ENCODE results near the gene APEH. TPM values are rescaled to one million over a fixed set of nuclear protein-coding genes. Genes with fewer than 3 reads are reported as not detected.

The APEH gene
- total RNA-seq, 4 donors from 2014 or later: 53.9 to 151 (median 116) TPM

GRCh38 chr3:49729966-49730609 lies 55.9 kb downstream of the APEH start:
- TF ChIP-seq EP300 (IDR thresholded peaks at IDR 0.05; ENCODE audit: low read depth) (no peak), CTCF (IDR thresholded peaks at IDR 0.05) (no peak), POLR2AphosphoS5 (IDR thresholded peaks at IDR 0.05) (no peak), POLR2A (IDR thresholded peaks at IDR 0.05) (no peak)
- in situ Hi-C loops (cut with MboI; ENCODE audit: low pct_ligation_motif_present in 1 of 4, low pct_unique_long_range_greater_than_20kb in 1 of 4, low sequenced_read_pairs in 3 of 4): no loop called here

GRCh38 chr3:49732597-49732996 lies 58.4 kb downstream of the APEH start:
- WGBS, 2 donors (ENCODE audit: low coverage in 1 of 2): 81 to 90% methylated on average over 5 to 11 of the region's 11 CpGs
- H3K27me3 ChIP-seq: no peaks in the 10 kb centered on the region
- no peak for DNase-seq
- in situ Hi-C loops (cut with MboI; ENCODE audit: low pct_ligation_motif_present in 1 of 4, low pct_unique_long_range_greater_than_20kb in 1 of 4, low sequenced_read_pairs in 3 of 4): no loop called here
- no peak for TF ChIP-seq POLR2A (IDR thresholded peaks at IDR 0.05)
- no peak for TF ChIP-seq CTCF (IDR thresholded peaks at IDR 0.05)
- TF ChIP-seq POLR2AphosphoS5 (IDR thresholded peaks at IDR 0.05): no peak
- no peak for TF ChIP-seq EP300 (IDR thresholded peaks at IDR 0.05; ENCODE audit: low read depth)
- H3K9me3 ChIP-seq: no peaks in the 10 kb centered on the region
- peaks cover 0 to 49% (median 14%) of the 10 kb centered on the region in 4 donors for H3K36me3 ChIP-seq
- no peak overlapping the region for H3K4me3 ChIP-seq
- no peak overlapping the region for H3K27ac ChIP-seq
- intact Hi-C loops (cut with DNase I; ENCODE audit: low total_unique reads): no loop called here
- H3K4me1 ChIP-seq: no peaks in the 10 kb centered on the region

More at GRCh38 chr3:49729966-49730609, 55.9 kb downstream of the APEH start:
- H3K36me3 ChIP-seq: peaks cover 0 to 43% (median 9%) of the 10 kb centered on the region in 4 donors
- peaks cover 0 to 13% (median 4%) of the 10 kb centered on the region in 4 donors for H3K4me1 ChIP-seq
- H3K27me3 ChIP-seq: no peaks in the 10 kb centered on the region
- no peak overlapping the region for H3K4me3 ChIP-seq
- no peak for DNase-seq
- no peak overlapping the region for H3K27ac ChIP-seq
- 100% methylated on average over 2 to 4 of the region's 4 CpGs for WGBS, 2 donors (ENCODE audit: low coverage in 1 of 2)
- intact Hi-C loops (cut with DNase I; ENCODE audit: low total_unique reads): no loop called here
- no peaks in the 10 kb centered on the region for H3K9me3 ChIP-seq

- no peaks in the 10 kb centered on the region for H3K9me3 ChIP-seq
- peaks cover 0 to 53% (median 18%) of the 10 kb centered on the region in 4 donors for H3K36me3 ChIP-seq
- H3K4me1 ChIP-seq: no peaks in the 10 kb centered on the region
- no peaks in the 10 kb centered on the region for H3K27me3 ChIP-seq
- WGBS, 2 donors (ENCODE audit: low coverage in 1 of 2): 83 to 100% methylated on average over 1 of the region's 1 CpG
- H3K4me3 ChIP-seq: no peak overlapping the region
- intact Hi-C loops (cut with DNase I; ENCODE audit: low total_unique reads) (no loop called here), in situ Hi-C loops (cut with MboI; ENCODE audit: low pct_ligation_motif_present in 1 of 4, low pct_unique_long_range_greater_than_20kb in 1 of 4, low sequenced_read_pairs in 3 of 4) (no loop called here)
- no peak for DNase-seq
- no peak overlapping the region for H3K27ac ChIP-seq
- TF ChIP-seq POLR2A (IDR thresholded peaks at IDR 0.05) (no peak), EP300 (IDR thresholded peaks at IDR 0.05; ENCODE audit: low read depth) (no peak), POLR2AphosphoS5 (IDR thresholded peaks at IDR 0.05) (no peak), CTCF (IDR thresholded peaks at IDR 0.05) (no peak)
Observed at GRCh38 chr3:49733551-49733950, 59.4 kb downstream of the APEH start.

Small RNA genes within 50 kb of the gene (small RNA-seq; reads per million reads assigned to genes)
- gene AMIGO3: 0 reads per million in 4 donors

Other genes starting within 250 kb of the APEH start
- gene NICN1, start 245.0 kb upstream of the APEH start, total RNA-seq: 1 to 10 TPM in 3 of 4 donors, not detected in 1; 2.6 to 7.5 (median 5.7) TPM
- 10 to 100 TPM; 53.7 to 90.1 (median 55.7) TPM for gene DAG1, start 204.1 kb upstream of the APEH start, total RNA-seq
- under 1 TPM in 3 of 4 donors, not detected in 1; under 0.01 to 0.32 (median 0.27) TPM for gene BSN, start 119.9 kb upstream of the APEH start, total RNA-seq
- gene MST1, start 15.1 kb downstream of the APEH start, total RNA-seq: 100 to 1,000 TPM in 1 of 4 donors, 10 to 100 TPM in 3; 12.2 to 116 (median 15.1) TPM
- 10 to 100 TPM; 34.6 to 99.5 (median 52.1) TPM for gene RNF123, start 15.2 kb downstream of the APEH start, total RNA-seq
- under 1 TPM in 2 of 4 donors, not detected in 2; 0.68 to 0.79 TPM for gene AMIGO3, start 45.3 kb downstream of the APEH start, total RNA-seq
- gene GMPPB, start 49.6 kb downstream of the APEH start, total RNA-seq: 10 to 100 TPM; 37.2 to 53.9 (median 44.2) TPM
- 10 to 100 TPM; 20.5 to 40.7 (median 39.7) TPM for gene IP6K1, start 112.2 kb downstream of the APEH start, total RNA-seq
- gene CDHR4, start 125.5 kb downstream of the APEH start, total RNA-seq: not detected
- gene INKA1, start 128.9 kb downstream of the APEH start, total RNA-seq: 1 to 10 TPM in 2 of 4 donors, not detected in 2; 1.4 to 1.5 TPM
- 100 to 1,000 TPM in 1 of 4 donors, 10 to 100 TPM in 3; 77.5 to 112 (median 94.0) TPM for gene UBA7, start 139.6 kb downstream of the APEH start, total RNA-seq
- 1 to 10 TPM; 1.2 to 1.7 (median 1.6) TPM for gene TRAIP, start 182.2 kb downstream of the APEH start, total RNA-seq
- gene CAMKV, start 195.6 kb downstream of the APEH start, total RNA-seq: under 1 TPM in 1 of 4 donors, not detected in 3; 0.14 TPM
- 100 to 1,000 TPM in 3 of 4 donors, 10 to 100 TPM in 1; 92.8 to 323 (median 138) TPM for gene MST1R, start 229.5 kb downstream of the APEH start, total RNA-seq

All from transverse colon (tissue), 4 donors.